Neuron (in vitro differentiated cells): Measurements from ENCODE around the gene AGRN.

ENCODE experiments used
- H2AFZ ChIP-seq: one replicate; pipeline ENCODE4 v1.6.1; 2013; ENCODE audit warnings: low read depth, mild to moderate bottlenecking, inconsistent platforms, low read length, moderate library complexity
- H3K27me3 ChIP-seq: one replicate; pipeline ENCODE4 v1.6.1; 2013; ENCODE audit warnings: low read length; ENCODE audit not compliant: insufficient read depth
- H3K36me3 ChIP-seq: one replicate; pipeline ENCODE4 v1.6.1; 2013; ENCODE audit warnings: low read length; ENCODE audit not compliant: insufficient read depth
- H3K4me1 ChIP-seq: one replicate; pipeline ENCODE4 v1.6.1; 2013; ENCODE audit warnings: low read length; ENCODE audit not compliant: insufficient read depth
- H3K4me3 ChIP-seq: 2 replicates; pipeline ENCODE4 v1.5.1; 2013; ENCODE audit warnings: mild to moderate bottlenecking, low read length, moderate library complexity
- H3K9me3 ChIP-seq: one replicate; pipeline ENCODE4 v1.6.1; 2013; ENCODE audit warnings: low read length

AGRN gene

GRCh38 chr1:1046767-1047166, 26.8 kb downstream of the AGRN start:
- peaks cover 76% of the 10 kb centered on the region for H3K36me3 ChIP-seq

GRCh38 chr1:1047407-1047806, 27.5 kb downstream of the AGRN start:
- no peaks in the 10 kb centered on the region for H3K4me1 ChIP-seq
- H2AFZ ChIP-seq = no peak overlapping the region
- H3K4me3 ChIP-seq = no peak overlapping the region
- H3K9me3 ChIP-seq = no peaks in the 10 kb centered on the region
- peaks cover 75% of the 10 kb centered on the region for H3K36me3 ChIP-seq
- H3K27me3 ChIP-seq = no peaks in the 10 kb centered on the region

More at GRCh38 chr1:1046767-1047166, 26.8 kb downstream of the AGRN start:
- Histone ChIP-seq H2AFZ (no peak overlapping the region), H3K4me3 (no peak overlapping the region), H3K9me3 (no peaks in the 10 kb centered on the region), H3K27me3 (no peaks in the 10 kb centered on the region), H3K4me1 (no peaks in the 10 kb centered on the region)

- Histone ChIP-seq H3K4me3 (no peak overlapping the region), H3K4me1 (no peaks in the 10 kb centered on the region), H3K36me3 (peaks cover 77% of the 10 kb centered on the region), H2AFZ (no peak overlapping the region), H3K27me3 (no peaks in the 10 kb centered on the region), H3K9me3 (no peaks in the 10 kb centered on the region)
These were observed 28.0 kb downstream of the AGRN start for GRCh38 chr1:1047963-1048362.

DNA sequence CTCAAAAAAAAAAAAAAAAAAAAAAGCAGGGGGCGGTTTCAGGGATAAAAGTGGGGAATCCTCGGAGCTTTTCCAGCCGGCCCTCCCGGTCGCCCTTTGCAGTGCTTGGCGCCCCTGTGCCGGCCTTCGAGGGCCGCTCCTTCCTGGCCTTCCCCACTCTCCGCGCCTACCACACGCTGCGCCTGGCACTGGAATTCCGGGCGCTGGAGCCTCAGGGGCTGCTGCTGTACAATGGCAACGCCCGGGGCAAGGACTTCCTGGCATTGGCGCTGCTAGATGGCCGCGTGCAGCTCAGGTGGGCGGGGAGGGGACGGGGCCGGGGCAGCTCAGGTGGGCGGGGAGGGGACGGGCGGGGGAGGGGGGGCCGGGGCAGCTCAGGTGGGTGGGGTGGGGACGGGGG, 28.8 kb downstream of the AGRN start:
- H2AFZ ChIP-seq = no peak overlapping the region
- H3K27me3 ChIP-seq = no peaks in the 10 kb centered on the region
- H3K4me3 ChIP-seq = no peak overlapping the region
- peaks cover 73% of the 10 kb centered on the region for H3K36me3 ChIP-seq
- no peaks in the 10 kb centered on the region for H3K4me1 ChIP-seq
- H3K9me3 ChIP-seq = no peaks in the 10 kb centered on the region

DNA sequence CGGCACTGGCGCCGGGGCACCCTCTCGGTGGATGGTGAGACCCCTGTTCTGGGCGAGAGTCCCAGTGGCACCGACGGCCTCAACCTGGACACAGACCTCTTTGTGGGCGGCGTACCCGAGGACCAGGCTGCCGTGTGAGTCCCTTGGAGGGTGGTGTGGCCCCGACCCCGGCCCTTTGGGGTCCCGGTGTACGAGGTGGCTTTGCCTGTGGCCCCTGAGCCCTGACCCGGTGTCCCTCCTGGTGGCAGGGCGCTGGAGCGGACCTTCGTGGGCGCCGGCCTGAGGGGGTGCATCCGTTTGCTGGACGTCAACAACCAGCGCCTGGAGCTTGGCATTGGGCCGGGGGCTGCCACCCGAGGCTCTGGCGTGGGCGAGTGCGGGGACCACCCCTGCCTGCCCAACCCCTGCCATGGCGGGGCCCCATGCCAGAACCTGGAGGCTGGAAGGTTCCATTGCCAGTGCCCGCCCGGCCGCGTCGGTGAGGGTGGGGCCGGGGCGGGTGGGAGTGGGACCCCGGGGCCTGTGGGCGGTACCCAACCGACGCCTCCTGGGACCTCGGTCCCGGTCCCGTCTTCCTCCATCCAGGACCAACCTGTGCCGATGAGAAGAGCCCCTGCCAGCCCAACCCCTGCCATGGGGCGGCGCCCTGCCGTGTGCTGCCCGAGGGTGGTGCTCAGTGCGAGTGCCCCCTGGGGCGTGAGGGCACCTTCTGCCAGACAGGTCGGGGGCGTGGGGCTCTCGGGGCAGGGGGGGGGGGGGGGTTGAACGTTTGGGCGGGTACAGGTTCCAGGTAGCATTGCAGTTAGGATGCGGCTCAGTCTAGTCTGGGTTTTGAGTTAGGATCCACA, 29.6 kb downstream of the AGRN start:
- Histone ChIP-seq H2AFZ (no peak overlapping the region), H3K36me3 (peaks cover 70% of the 10 kb centered on the region), H3K4me1 (no peaks in the 10 kb centered on the region), H3K9me3 (no peaks in the 10 kb centered on the region), H3K4me3 (no peak overlapping the region), H3K27me3 (no peaks in the 10 kb centered on the region)

GRCh38 chr1:1050577-1051052, 30.7 kb downstream of the AGRN start:
- no peak overlapping the region for H3K4me3 ChIP-seq
- H3K27me3 ChIP-seq = no peaks in the 10 kb centered on the region
- no peaks in the 10 kb centered on the region for H3K9me3 ChIP-seq
- H3K4me1 ChIP-seq = peaks cover 4% of the 10 kb centered on the region
- H3K36me3 ChIP-seq = peaks cover 67% of the 10 kb centered on the region
- H2AFZ ChIP-seq = no peak overlapping the region

- peaks cover 4% of the 10 kb centered on the region for H3K4me1 ChIP-seq
- no peak overlapping the region for H3K4me3 ChIP-seq
- H3K9me3 ChIP-seq = no peaks in the 10 kb centered on the region
- H3K36me3 ChIP-seq = peaks cover 60% of the 10 kb centered on the region
- no peak overlapping the region for H2AFZ ChIP-seq
- no peaks in the 10 kb centered on the region for H3K27me3 ChIP-seq
These were observed 31.3 kb downstream of the AGRN start for GRCh38 chr1:1051127-1051810.

DNA sequence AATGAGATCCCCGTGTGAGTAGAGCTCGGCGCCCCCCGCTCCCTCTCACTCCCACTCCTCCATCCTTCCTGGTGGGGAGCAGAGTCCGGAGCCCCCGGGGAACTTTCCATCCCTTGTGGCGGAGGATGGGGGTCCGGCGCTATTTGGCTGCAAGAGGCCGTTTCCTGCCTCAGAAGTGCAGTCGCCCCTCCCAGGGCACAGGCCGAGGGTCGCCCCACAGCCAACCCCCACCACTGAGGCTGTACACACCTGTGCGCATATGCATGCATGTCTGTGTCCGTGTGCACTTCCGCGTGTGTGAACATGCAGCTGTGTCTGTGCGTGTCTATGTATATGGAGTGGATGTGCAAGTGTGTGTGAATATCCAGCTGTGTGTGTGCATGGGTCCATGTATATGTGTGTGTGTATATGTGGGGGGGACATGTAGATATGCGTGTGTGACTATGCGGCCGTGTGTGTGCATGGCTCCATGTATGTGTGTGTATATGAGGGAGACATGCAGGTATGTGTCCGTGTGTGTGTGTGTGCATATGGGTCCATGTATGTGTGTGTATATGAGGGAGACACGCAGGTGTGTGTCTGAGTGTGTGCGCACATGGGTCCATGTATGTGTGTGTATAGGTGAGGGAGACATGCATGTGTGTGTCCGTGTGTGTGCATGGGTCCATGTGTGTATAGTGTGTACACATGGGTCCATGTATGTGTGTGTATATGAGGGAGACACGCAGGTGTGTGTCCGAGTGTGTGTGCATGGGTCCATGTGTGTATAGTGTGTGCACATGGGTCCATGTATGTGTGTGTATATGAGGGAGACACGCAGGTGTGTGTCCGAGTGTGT, 32.3 kb downstream of the AGRN start:
- Histone ChIP-seq H3K27me3 (no peaks in the 10 kb centered on the region), H2AFZ (no peak overlapping the region), H3K4me1 (peaks cover 4% of the 10 kb centered on the region), H3K36me3 (peaks cover 50% of the 10 kb centered on the region), H3K9me3 (no peaks in the 10 kb centered on the region), H3K4me3 (no peak overlapping the region)

GRCh38 chr1:1053022-1053421, 33.1 kb downstream of the AGRN start:
- H3K36me3 ChIP-seq = peaks cover 44% of the 10 kb centered on the region
- H3K9me3 ChIP-seq = no peaks in the 10 kb centered on the region
- no peaks in the 10 kb centered on the region for H3K27me3 ChIP-seq
- peaks cover 5% of the 10 kb centered on the region for H3K4me1 ChIP-seq
- no peak overlapping the region for H3K4me3 ChIP-seq
- no peak overlapping the region for H2AFZ ChIP-seq

- Histone ChIP-seq H2AFZ (no peak overlapping the region), H3K4me3 (no peak overlapping the region), H3K4me1 (peaks cover 12% of the 10 kb centered on the region), H3K36me3 (peaks cover 44% of the 10 kb centered on the region), H3K27me3 (peaks cover 2% of the 10 kb centered on the region), H3K9me3 (no peaks in the 10 kb centered on the region)
These were observed 33.8 kb downstream of the AGRN start for GRCh38 chr1:1053682-1054081.

GRCh38 chr1:1054099-1054700, 34.3 kb downstream of the AGRN start:
- peaks cover 4% of the 10 kb centered on the region for H3K27me3 ChIP-seq
- no peak overlapping the region for H2AFZ ChIP-seq
- H3K4me1 ChIP-seq = peaks cover 16% of the 10 kb centered on the region
- no peaks in the 10 kb centered on the region for H3K9me3 ChIP-seq
- H3K4me3 ChIP-seq = no peak overlapping the region
- peaks cover 44% of the 10 kb centered on the region for H3K36me3 ChIP-seq

- peaks cover 18% of the 10 kb centered on the region for H3K4me1 ChIP-seq
- H2AFZ ChIP-seq = no peak overlapping the region
- no peak overlapping the region for H3K4me3 ChIP-seq
- peaks cover 43% of the 10 kb centered on the region for H3K36me3 ChIP-seq
- no peaks in the 10 kb centered on the region for H3K9me3 ChIP-seq
- peaks cover 8% of the 10 kb centered on the region for H3K27me3 ChIP-seq
These were observed 35.1 kb downstream of the AGRN start for GRCh38 chr1:1054971-1055370.
